HAP-1 (cell line): ENCODE data around the gene ZFYVE28.

ENCODE experiments used
- DNase-seq, 2 experiments: peaks; one replicate each; pipeline ENCODE4 v3.0.0-alpha.2; 2016 to 2020; ENCODE audit warnings: low spot score in 2 of 2
- H3K27me3 ChIP-seq: fragments of 250-450 bp; sonication (Bioruptor Pico); 2 replicates; pipeline ENCODE4 v1.5.1; 2020; ENCODE audit warnings: low read depth, mild to moderate bottlenecking, moderate library complexity
- H3K36me3 ChIP-seq: fragments of 250-450 bp; sonication (Bioruptor Pico); replicated peaks from 2 replicates; pipeline ENCODE4 v1.5.1; 2020; ENCODE audit warnings: mild to moderate bottlenecking
- H3K4me1 ChIP-seq: fragments of 250-450 bp; sonication (Bioruptor Pico); 2 replicates; pipeline ENCODE4 v1.5.1; 2020; ENCODE audit warnings: mild to moderate bottlenecking
- H3K4me3 ChIP-seq: fragments of 250-450 bp; sonication (Bioruptor Pico); 2 replicates; pipeline ENCODE4 v1.5.1; 2020; ENCODE audit warnings: mild to moderate bottlenecking, moderate library complexity
- H3K9me3 ChIP-seq: fragments of 250-450 bp; sonication (Bioruptor Pico); 2 replicates; pipeline ENCODE4 v1.5.1; 2020; ENCODE audit warnings: mild to moderate bottlenecking, moderate library complexity
- in situ Hi-C: fragments of 300-500 bp; cut with MboI; formaldehyde crosslinking; loops from 3 replicates; pipeline ENCODE4 v1.14.3; 2020; ENCODE audit warnings: low sequenced_read_pairs, inconsistent platforms, mixed read lengths

Gene ZFYVE28

DNA sequence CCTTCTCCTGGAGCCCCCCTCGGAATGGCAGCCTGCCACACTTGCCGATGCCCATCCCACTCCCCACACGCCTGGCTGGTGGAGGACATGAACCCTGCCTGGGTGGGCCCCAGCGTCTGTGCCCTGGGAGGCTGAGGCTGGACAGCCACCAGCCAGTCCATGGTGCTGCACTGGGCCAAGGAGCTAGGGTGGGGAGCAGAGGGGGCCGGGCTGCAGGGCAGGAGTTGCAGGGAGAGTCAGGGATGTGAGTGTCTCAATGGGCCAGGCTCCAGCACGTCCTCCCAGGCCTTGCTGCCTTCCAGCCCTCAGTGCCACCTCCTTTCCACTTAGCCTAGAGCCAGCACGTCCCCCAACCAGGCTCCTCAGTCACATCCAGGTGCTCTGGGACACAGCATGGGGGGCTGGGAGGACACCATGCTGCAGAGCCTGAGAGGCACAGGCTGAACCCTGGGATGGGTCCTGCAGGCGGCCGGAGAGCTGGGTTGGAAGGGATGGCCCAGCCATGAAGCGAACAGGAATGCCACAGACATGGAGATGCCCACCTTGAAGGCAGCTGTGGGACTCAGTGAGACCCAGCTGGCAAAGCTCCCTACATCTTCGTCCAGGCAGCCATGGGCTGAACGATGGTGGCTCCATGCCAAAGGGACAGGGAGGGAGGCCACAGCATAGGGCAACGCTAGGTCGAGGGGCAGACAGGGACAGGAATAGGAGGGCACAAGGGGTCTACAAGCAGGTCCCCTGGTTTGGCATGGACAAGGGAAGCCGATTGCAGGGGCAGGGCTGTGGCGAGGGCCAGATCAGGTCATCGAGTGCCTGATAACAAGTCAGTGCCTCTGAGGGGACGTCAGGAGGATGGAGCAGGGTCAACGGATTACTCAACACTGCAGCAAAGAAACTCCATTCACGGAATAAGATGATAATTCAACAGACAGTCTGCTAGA is 126.5 kb downstream of the ZFYVE28 start:
- no peaks in the 10 kb centered on the region for H3K27me3 ChIP-seq

DNA sequence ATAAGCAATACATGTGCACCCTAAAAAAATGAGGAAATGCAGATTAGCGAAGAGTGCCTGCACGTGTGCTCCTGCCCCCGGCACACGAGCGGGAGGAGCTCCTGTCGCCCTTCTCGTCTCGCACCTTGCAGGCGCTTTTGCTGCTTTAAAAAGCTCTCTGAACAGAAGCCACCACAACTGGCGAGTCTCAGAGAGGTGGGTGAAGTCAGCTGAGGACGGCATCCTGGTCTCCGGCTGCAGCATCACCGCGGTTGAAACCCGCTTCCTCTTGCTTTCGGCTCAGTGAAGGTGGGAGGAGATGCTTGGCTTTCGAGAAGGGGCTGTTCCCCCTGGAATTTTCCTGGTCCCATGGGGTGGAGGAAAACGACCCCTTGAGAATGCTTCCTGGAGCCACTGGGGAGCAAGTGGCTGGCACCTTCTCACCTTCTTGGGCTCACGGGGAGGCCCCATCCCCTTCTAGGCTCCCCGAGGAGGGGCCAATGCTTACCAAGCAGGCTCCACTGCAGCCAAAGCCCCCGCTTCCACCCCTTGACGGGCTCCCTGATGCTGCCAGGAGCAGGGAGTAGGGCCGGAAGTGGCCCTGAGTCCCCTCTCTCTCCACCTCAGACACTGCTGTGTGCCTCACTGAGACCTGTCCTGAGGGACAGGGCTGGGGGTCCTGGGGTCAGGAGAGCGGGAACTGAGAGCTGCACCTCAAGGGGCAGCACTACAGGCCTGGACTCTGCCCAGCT is 127.3 kb downstream of the ZFYVE28 start:
- DNase-seq = no peak
- Histone ChIP-seq H3K4me1 (no peaks in the 10 kb centered on the region), H3K9me3 (no peaks in the 10 kb centered on the region), H3K4me3 (no peak overlapping the region), H3K36me3 (no peaks in the 10 kb centered on the region), H3K27me3 (no peaks in the 10 kb centered on the region)
- in situ Hi-C loops = no loop called here

More for the DNA sequence above, 126.5 kb downstream of the ZFYVE28 start:
- Histone ChIP-seq H3K4me1 (no peaks in the 10 kb centered on the region), H3K9me3 (no peaks in the 10 kb centered on the region), H3K4me3 (no peak overlapping the region), H3K36me3 (no peaks in the 10 kb centered on the region)
- in situ Hi-C loops = no loop called here
- DNase-seq = no peak

- Histone ChIP-seq H3K27me3 (no peaks in the 10 kb centered on the region), H3K4me3 (no peak overlapping the region), H3K4me1 (no peaks in the 10 kb centered on the region), H3K36me3 (no peaks in the 10 kb centered on the region), H3K9me3 (no peaks in the 10 kb centered on the region)
- in situ Hi-C loops = no loop called here
- no peak for DNase-seq
Observed at GRCh38 chr4:2290488-2290887, 128.0 kb downstream of the ZFYVE28 start.

DNA sequence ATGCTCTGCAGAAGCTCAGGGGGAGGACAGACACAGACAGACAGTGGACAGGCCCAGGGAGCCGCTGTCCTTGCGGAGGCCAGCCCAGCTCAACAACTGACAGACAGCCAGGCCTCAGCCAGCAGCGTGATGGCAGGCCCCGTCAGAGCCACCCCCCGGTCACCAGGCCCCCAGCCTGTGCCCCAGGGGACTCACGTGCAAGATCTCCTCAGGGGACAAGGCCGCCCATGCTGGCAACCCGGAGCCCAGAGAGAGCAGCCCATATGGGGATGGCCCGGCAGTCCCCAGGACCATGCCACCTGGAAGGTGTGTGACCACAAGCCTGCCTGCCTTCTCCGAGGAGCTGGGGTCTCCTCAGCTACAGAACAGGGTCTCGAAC is 128.5 kb downstream of the ZFYVE28 start:
- H3K4me3 ChIP-seq = no peak overlapping the region
- in situ Hi-C loops = no loop called here
- no peaks in the 10 kb centered on the region for H3K9me3 ChIP-seq
- no peaks in the 10 kb centered on the region for H3K4me1 ChIP-seq
- no peaks in the 10 kb centered on the region for H3K36me3 ChIP-seq
- no peaks in the 10 kb centered on the region for H3K27me3 ChIP-seq
- no peak for DNase-seq

DNA sequence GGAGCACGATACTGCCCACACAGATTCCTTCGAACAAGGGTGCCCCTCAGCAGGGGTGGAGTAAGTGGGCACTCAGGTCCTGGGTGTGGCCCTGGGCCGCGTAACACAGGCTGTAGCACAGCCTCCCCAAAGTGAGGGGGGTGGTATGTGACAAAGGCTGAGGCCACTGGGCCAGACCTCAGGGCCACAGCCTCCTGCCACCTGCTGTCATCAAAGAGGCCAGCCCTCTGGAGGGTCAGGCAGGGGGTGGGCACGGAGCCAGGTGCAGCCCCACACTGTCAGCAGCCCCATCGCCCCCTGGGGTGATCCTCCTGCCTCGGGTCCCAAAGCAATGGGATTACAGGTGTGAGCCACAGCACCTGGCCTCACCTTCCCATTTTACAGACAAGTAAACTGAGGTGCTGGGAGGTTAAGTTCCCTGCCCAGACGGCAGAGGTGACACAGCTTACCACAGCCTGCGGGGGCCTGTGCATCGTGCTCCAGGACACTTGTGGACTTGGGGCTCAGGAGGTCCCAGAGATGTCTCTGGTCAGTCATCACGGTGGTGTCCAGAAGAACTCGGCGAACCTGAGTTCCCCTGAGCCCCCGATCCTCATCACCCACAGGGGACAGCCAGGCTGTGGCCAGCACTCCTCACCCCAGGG is 129.0 kb downstream of the ZFYVE28 start:
- in situ Hi-C loops = no loop called here
- H3K9me3 ChIP-seq = no peaks in the 10 kb centered on the region
- no peaks in the 10 kb centered on the region for H3K36me3 ChIP-seq
- DNase-seq = no peak
- H3K4me1 ChIP-seq = no peaks in the 10 kb centered on the region
- no peak overlapping the region for H3K4me3 ChIP-seq
- no peaks in the 10 kb centered on the region for H3K27me3 ChIP-seq

- Histone ChIP-seq H3K4me1 (no peaks in the 10 kb centered on the region), H3K9me3 (no peaks in the 10 kb centered on the region), H3K4me3 (no peak overlapping the region), H3K27me3 (no peaks in the 10 kb centered on the region), H3K36me3 (no peaks in the 10 kb centered on the region)
- in situ Hi-C loops = no loop called here
- no peak for DNase-seq
Observed at GRCh38 chr4:2288051-2288541, 130.3 kb downstream of the ZFYVE28 start.

DNA sequence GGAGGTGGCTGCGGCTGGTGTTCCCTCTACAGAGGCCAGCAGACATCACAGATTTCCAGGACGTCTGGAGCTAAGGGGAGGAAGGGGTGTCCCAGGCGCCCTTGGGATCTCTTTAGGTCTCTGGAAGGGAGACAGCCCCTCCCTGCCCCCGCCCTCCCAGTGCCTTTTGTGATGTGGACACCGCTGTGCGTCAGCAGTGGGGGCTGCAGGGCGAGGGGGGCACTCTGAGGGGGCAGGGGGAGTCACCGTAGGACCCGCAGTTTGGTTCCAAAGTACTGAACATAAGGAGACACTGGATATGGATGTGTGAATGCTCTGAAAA is 130.9 kb downstream of the ZFYVE28 start:
- H3K4me1 ChIP-seq = no peaks in the 10 kb centered on the region
- in situ Hi-C loops = no loop called here

DNA sequence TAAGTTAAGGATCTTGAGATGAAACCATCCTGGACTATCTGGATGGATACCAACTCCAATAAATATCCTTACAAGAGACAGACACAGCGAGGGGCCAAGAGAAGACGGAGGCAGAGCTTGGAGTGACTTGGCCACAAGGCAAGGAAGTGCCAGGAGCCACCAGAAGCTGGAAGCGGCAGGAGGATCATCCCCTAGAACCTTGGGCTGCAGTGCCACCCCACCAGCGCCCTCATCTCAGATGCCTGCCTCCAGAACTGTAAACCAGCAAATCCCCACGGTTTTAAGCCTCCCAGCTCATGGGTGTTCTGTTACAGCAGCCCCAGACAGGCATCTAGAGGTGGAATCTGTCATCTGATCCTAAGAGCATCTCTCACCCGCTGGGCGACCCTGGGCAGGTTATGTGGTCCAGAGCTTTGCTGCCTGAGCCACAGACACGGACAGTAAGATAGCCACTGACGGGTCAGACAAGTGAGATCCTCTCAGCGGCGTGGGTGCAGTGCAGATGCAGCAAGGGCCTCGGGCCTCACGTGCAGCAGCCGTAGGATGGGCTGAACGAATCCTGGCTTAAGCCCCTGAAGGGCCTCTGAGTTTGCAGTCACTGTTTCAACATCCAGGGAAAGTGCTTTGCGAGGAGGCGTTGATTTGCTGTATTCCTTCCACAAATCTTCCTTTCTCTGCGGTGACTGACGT is 131.4 kb downstream of the ZFYVE28 start:
- no peaks in the 10 kb centered on the region for H3K4me1 ChIP-seq
- H3K4me3 ChIP-seq = no peak overlapping the region
- in situ Hi-C loops = no loop called here
- DNase-seq = no peak
- H3K36me3 ChIP-seq = no peaks in the 10 kb centered on the region
- H3K27me3 ChIP-seq = no peaks in the 10 kb centered on the region
- no peaks in the 10 kb centered on the region for H3K9me3 ChIP-seq

More for the DNA sequence above, 130.9 kb downstream of the ZFYVE28 start:
- H3K36me3 ChIP-seq = no peaks in the 10 kb centered on the region
- no peaks in the 10 kb centered on the region for H3K27me3 ChIP-seq
- no peak for DNase-seq
- H3K4me3 ChIP-seq = no peak overlapping the region
- no peaks in the 10 kb centered on the region for H3K9me3 ChIP-seq

DNA sequence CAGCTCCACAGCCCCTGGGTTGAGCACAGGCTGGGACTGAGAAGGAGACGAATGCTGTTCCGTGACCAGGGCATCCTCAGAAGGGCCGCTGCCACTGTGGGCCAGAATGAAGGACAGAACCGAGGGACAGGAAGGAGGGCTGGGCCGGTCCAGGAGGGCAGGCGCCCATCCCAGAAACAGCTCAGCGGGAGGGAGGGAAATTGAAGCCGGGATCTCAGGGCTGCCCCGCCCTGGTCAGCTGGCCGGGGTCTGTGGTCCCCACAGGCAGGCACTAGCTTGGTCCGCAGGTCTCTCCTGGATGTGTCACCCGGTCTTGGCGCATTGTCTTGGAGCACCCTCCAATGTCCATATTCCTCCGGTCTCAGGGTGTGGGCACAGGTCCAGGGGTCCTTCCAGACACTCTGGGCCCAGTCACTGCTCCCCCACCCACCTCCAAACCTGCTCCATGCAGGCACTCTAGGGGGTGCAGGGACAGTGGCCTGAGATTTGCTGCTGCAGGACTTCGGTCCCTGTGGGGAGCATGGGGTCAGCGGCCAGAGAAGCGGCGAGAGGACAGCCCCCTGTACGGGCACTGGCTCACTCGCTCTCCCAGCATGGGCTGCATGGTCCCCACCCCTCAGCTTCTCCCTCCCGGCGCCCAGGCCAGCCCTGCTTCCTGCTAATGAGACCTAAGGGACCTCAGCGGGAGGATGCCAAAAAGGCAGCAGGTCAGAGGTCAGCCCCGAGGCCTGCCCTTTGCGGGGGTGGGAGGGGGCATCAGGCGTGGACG is 132.6 kb downstream of the ZFYVE28 start:
- no peaks in the 10 kb centered on the region for H3K27me3 ChIP-seq
- in situ Hi-C loops = no loop called here
- H3K36me3 ChIP-seq = no peaks in the 10 kb centered on the region
- H3K9me3 ChIP-seq = no peaks in the 10 kb centered on the region
- no peaks in the 10 kb centered on the region for H3K4me1 ChIP-seq
- H3K4me3 ChIP-seq = no peak overlapping the region
- no peak for DNase-seq

DNA sequence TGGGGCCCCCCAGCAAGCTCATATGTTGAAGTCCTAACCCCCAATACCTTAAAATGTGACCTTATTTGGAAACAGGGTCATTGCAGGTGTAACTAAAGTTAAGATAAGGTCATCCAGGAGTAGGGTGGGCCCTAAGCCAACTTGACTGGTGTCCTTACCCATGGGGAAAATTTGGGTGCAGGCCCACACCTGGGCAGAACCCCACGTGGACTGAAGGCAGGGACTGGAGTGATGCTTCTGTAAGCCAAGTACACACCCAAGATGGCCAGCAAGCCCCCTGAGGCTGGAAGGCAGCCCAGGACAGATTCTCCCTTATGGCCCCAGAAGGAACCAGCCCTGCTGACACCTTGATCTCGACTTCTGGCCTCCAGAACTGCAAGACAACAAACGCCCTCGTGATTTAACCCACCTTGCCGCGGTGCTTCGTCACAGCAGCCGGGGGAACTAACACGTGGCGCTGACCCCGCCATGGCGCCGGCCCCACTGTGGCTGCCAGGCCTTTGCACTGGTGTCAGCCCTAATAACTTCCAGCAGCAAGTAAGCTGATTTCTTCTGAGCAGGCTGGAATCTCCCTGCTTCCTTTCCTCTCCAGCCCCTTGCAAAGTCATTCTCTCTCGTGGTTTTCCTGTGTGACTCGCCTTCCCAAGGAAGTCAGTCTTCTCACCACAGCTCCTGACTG is 133.4 kb downstream of the ZFYVE28 start:
- Histone ChIP-seq H3K4me3 (no peak overlapping the region), H3K4me1 (no peaks in the 10 kb centered on the region), H3K27me3 (no peaks in the 10 kb centered on the region), H3K9me3 (no peaks in the 10 kb centered on the region), H3K36me3 (no peaks in the 10 kb centered on the region)
- DNase-seq = no peak
- in situ Hi-C loops = no loop called here

DNA sequence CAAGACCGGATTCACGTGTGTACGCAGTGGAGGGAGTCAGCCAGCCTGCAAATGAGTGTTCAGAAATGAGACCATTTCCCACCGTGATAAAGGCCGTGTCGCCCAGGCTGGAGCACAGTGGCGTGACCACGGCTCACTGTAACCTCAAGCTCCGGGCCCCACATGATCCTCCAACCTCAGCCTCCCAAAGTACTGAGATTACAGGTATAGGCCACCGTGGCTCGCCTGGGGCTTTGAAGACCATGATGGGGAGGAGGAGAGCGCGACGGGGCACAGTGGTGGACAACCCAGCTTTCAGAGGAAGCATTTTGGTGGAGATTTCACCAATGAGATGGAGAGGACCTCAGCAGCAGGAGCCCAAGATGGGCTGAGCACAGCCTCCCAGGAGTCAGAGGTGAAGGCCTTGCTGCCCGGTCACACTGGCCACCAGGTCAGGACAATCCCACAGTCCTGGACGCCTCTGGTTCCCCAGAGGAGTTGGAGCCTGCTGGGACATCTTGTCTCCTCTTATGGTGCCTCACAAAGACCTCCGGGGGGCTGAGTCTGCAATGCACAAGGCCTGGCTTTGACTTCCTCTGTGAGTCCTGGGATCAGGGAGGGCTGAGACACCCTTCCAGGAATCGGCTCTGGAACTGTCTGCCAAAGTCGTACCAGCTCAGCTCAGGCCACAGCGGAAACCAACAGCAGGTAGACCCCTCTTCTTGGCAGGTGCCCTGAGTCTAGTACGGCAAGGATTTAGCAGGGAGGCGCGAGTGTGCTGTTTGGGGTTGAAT is 134.1 kb downstream of the ZFYVE28 start:
- no peaks in the 10 kb centered on the region for H3K4me1 ChIP-seq
- in situ Hi-C loops = no loop called here
- H3K9me3 ChIP-seq = no peaks in the 10 kb centered on the region
- no peak overlapping the region for H3K4me3 ChIP-seq
- no peaks in the 10 kb centered on the region for H3K36me3 ChIP-seq
- no peaks in the 10 kb centered on the region for H3K27me3 ChIP-seq
- DNase-seq = no peak

- in situ Hi-C loops = no loop called here
- no peak overlapping the region for H3K4me3 ChIP-seq
- no peaks in the 10 kb centered on the region for H3K36me3 ChIP-seq
- H3K9me3 ChIP-seq = no peaks in the 10 kb centered on the region
- no peaks in the 10 kb centered on the region for H3K4me1 ChIP-seq
- H3K27me3 ChIP-seq = no peaks in the 10 kb centered on the region
- no peak for DNase-seq
Observed at GRCh38 chr4:2283199-2283711, 135.2 kb downstream of the ZFYVE28 start.
